ENCODE results near the gene UBE2Q2. TPM values are rescaled to one million over a fixed set of nuclear protein-coding genes. Genes with fewer than 3 reads are reported as not detected.

UBE2Q2 gene
- total RNA-seq, 1 experiment from 2014 or later, result 23.1 TPM

- Histone ChIP-seq H3K4me3 (ENCODE audit: insufficient read depth, low read depth, low read length) (no peak overlapping the region), H3K27me3 (ENCODE audit: control insufficient read depth, insufficient read depth, low read length) (no peaks in the 10 kb centered on the region), H3K36me3 (replicated peaks; ENCODE audit: control insufficient read depth, insufficient read depth, low read length) (no peaks in the 10 kb centered on the region)
- DNase-seq, result no peak
Observed at GRCh38 chr15:75815811-75816719, 27.2 kb upstream of the UBE2Q2 start.

- no peak for DNase-seq
- no peak overlapping the region for H3K4me3 ChIP-seq (ENCODE audit: insufficient read depth, low read depth, low read length)
Observed at GRCh38 chr15:75817138-75817935, 25.9 kb upstream of the UBE2Q2 start.

GRCh38 chr15:75820206-75820605, 23.0 kb upstream of the UBE2Q2 start:
- H3K36me3 ChIP-seq (replicated peaks; ENCODE audit: control insufficient read depth, insufficient read depth, low read length), result no peaks in the 10 kb centered on the region
- H3K27me3 ChIP-seq (ENCODE audit: control insufficient read depth, insufficient read depth, low read length), result no peaks in the 10 kb centered on the region
- H3K4me3 ChIP-seq (ENCODE audit: insufficient read depth, low read depth, low read length), result no peak overlapping the region
- no peak for DNase-seq

More at GRCh38 chr15:75817138-75817935, 25.9 kb upstream of the UBE2Q2 start:
- Histone ChIP-seq H3K36me3 (replicated peaks; ENCODE audit: control insufficient read depth, insufficient read depth, low read length) (no peaks in the 10 kb centered on the region), H3K27me3 (ENCODE audit: control insufficient read depth, insufficient read depth, low read length) (no peaks in the 10 kb centered on the region)

- Histone ChIP-seq H3K27me3 (ENCODE audit: control insufficient read depth, insufficient read depth, low read length) (no peaks in the 10 kb centered on the region), H3K4me3 (ENCODE audit: insufficient read depth, low read depth, low read length) (no peak overlapping the region), H3K36me3 (replicated peaks; ENCODE audit: control insufficient read depth, insufficient read depth, low read length) (no peaks in the 10 kb centered on the region)
- no peak for DNase-seq
Observed at GRCh38 chr15:75821786-75822345, 21.4 kb upstream of the UBE2Q2 start.

GRCh38 chr15:75822685-75823278, 20.5 kb upstream of the UBE2Q2 start:
- Histone ChIP-seq H3K27me3 (ENCODE audit: control insufficient read depth, insufficient read depth, low read length) (no peaks in the 10 kb centered on the region), H3K36me3 (replicated peaks; ENCODE audit: control insufficient read depth, insufficient read depth, low read length) (no peaks in the 10 kb centered on the region), H3K4me3 (ENCODE audit: insufficient read depth, low read depth, low read length) (no peak overlapping the region)
- no peak for DNase-seq

GRCh38 chr15:75823860-75824613, 19.2 kb upstream of the UBE2Q2 start:
- Histone ChIP-seq H3K27me3 (ENCODE audit: control insufficient read depth, insufficient read depth, low read length) (no peaks in the 10 kb centered on the region), H3K36me3 (replicated peaks; ENCODE audit: control insufficient read depth, insufficient read depth, low read length) (no peaks in the 10 kb centered on the region), H3K4me3 (ENCODE audit: insufficient read depth, low read depth, low read length) (no peak overlapping the region)
- DNase-seq, result peak; percentile 55

- Histone ChIP-seq H3K36me3 (replicated peaks; ENCODE audit: control insufficient read depth, insufficient read depth, low read length) (no peaks in the 10 kb centered on the region), H3K4me3 (ENCODE audit: insufficient read depth, low read depth, low read length) (no peak overlapping the region), H3K27me3 (ENCODE audit: control insufficient read depth, insufficient read depth, low read length) (no peaks in the 10 kb centered on the region)
- no peak for DNase-seq
Observed at GRCh38 chr15:75827691-75828090, 15.6 kb upstream of the UBE2Q2 start.

GRCh38 chr15:75828429-75828828, 14.8 kb upstream of the UBE2Q2 start:
- Histone ChIP-seq H3K27me3 (ENCODE audit: control insufficient read depth, insufficient read depth, low read length) (no peaks in the 10 kb centered on the region), H3K4me3 (ENCODE audit: insufficient read depth, low read depth, low read length) (no peak overlapping the region), H3K36me3 (replicated peaks; ENCODE audit: control insufficient read depth, insufficient read depth, low read length) (no peaks in the 10 kb centered on the region)
- no peak for DNase-seq

GRCh38 chr15:75830910-75831805, 12.1 kb upstream of the UBE2Q2 start:
- H3K4me3 ChIP-seq (ENCODE audit: insufficient read depth, low read depth, low read length), result no peak overlapping the region

GRCh38 chr15:75831806-75832102, 11.5 kb upstream of the UBE2Q2 start:
- H3K4me3 ChIP-seq (ENCODE audit: insufficient read depth, low read depth, low read length), result no peak overlapping the region

More at GRCh38 chr15:75830910-75831805, 12.1 kb upstream of the UBE2Q2 start:
- DNase-seq, result no peak
- Histone ChIP-seq H3K27me3 (ENCODE audit: control insufficient read depth, insufficient read depth, low read length) (no peaks in the 10 kb centered on the region), H3K36me3 (replicated peaks; ENCODE audit: control insufficient read depth, insufficient read depth, low read length) (no peaks in the 10 kb centered on the region)

GRCh38 chr15:75832114-75832513, 11.1 kb upstream of the UBE2Q2 start:
- Histone ChIP-seq H3K4me3 (ENCODE audit: insufficient read depth, low read depth, low read length) (no peak overlapping the region), H3K27me3 (ENCODE audit: control insufficient read depth, insufficient read depth, low read length) (no peaks in the 10 kb centered on the region), H3K36me3 (replicated peaks; ENCODE audit: control insufficient read depth, insufficient read depth, low read length) (no peaks in the 10 kb centered on the region)
- DNase-seq, result no peak

More at GRCh38 chr15:75831806-75832102, 11.5 kb upstream of the UBE2Q2 start:
- no peak for DNase-seq
- Histone ChIP-seq H3K36me3 (replicated peaks; ENCODE audit: control insufficient read depth, insufficient read depth, low read length) (no peaks in the 10 kb centered on the region), H3K27me3 (ENCODE audit: control insufficient read depth, insufficient read depth, low read length) (no peaks in the 10 kb centered on the region)

- Histone ChIP-seq H3K4me3 (ENCODE audit: insufficient read depth, low read depth, low read length) (no peak overlapping the region), H3K36me3 (replicated peaks; ENCODE audit: control insufficient read depth, insufficient read depth, low read length) (no peaks in the 10 kb centered on the region), H3K27me3 (ENCODE audit: control insufficient read depth, insufficient read depth, low read length) (no peaks in the 10 kb centered on the region)
- no peak for DNase-seq
Observed at GRCh38 chr15:75834021-75834420, 9.2 kb upstream of the UBE2Q2 start.

Data from H7 (cell line).